Natural killer cell (primary cell): ENCODE measurements around the gene DCDC1. TPM values are rescaled to one million over a fixed set of nuclear protein-coding genes. Genes with fewer than 3 reads are reported as not detected.

ENCODE experiments used
- ATAC-seq, 3 donors: fragments of 150-1000 bp in 2 of 3; fragments of 200-7000 bp in 1 of 3; cut with Tn5 transposase; 1 replicate in 1 of 3; 2 replicates in 2 of 3; pipeline ENCODE4 v1.10.0; 2021; ENCODE audit warnings: mild to moderate bottlenecking in 2 of 3, moderate library complexity in 2 of 3
- DNase-seq, 2 donors: peaks; one replicate each; pipeline versions ENCODE4 v3.0.0 to v3.0.0-alpha.2; 2013 to 2021; ENCODE audit warnings: mixed read lengths in 1 of 2
- H3K27ac ChIP-seq: one replicate; pipeline ENCODE4 v1.5.1; 2013; ENCODE audit warnings: mild to moderate bottlenecking, low read length
- H3K27me3 ChIP-seq: one replicate; pipeline ENCODE4 v1.6.1; 2013; ENCODE audit warnings: low read length; ENCODE audit not compliant: control insufficient read depth, insufficient read depth
- H3K36me3 ChIP-seq: one replicate; pipeline ENCODE4 v1.6.1; 2013; ENCODE audit warnings: low read length; ENCODE audit not compliant: control insufficient read depth, insufficient read depth
- H3K4me1 ChIP-seq: one replicate; pipeline ENCODE4 v1.6.1; 2013; ENCODE audit warnings: low read length; ENCODE audit not compliant: control insufficient read depth, insufficient read depth
- H3K4me3 ChIP-seq: one replicate; pipeline ENCODE4 v1.5.1; 2013; ENCODE audit warnings: low read length
- H3K9me3 ChIP-seq: one replicate; pipeline ENCODE4 v1.6.1; 2013; ENCODE audit warnings: low read length; ENCODE audit not compliant: control insufficient read depth, insufficient read depth
- H3K27ac Mint-ChIP-seq, 2 donors: one replicate each; pipeline ENCODE4 v1.8.0; 2022; ENCODE audit warnings: mild to moderate bottlenecking in 2 of 2, mixed read lengths in 2 of 2, moderate library complexity in 1 of 2
- H3K27me3 Mint-ChIP-seq, 2 donors: one replicate each; pipeline ENCODE4 v1.8.0; 2022; ENCODE audit warnings: low read depth in 2 of 2, mixed read lengths in 2 of 2
- H3K36me3 Mint-ChIP-seq: one replicate; pipeline ENCODE4 v1.8.0; 2022; ENCODE audit warnings: mixed read lengths
- H3K4me1 Mint-ChIP-seq, 2 donors: one replicate each; pipeline ENCODE4 v1.8.0; 2022; ENCODE audit warnings: mixed read lengths in 2 of 2
- H3K4me3 Mint-ChIP-seq: one replicate; pipeline ENCODE4 v1.8.0; 2022; ENCODE audit warnings: mild to moderate bottlenecking, moderate library complexity, mixed read lengths
- H3K9me3 Mint-ChIP-seq, 2 donors: one replicate each; pipeline ENCODE4 v1.8.0; 2022; ENCODE audit warnings: mixed read lengths in 2 of 2
- CTCF ChIP-seq: fragments of 200-600 bp; IDR thresholded peaks from one replicate; pipeline ENCODE4 v1.8.0; 2022; ENCODE audit warnings: antibody characterized with exemption
- WGBS: methylation state at CpG from one replicate; pipeline ENCODE4 v1.1.7; 2013; ENCODE audit warnings: missing lambda C conversion rate; ENCODE audit not compliant: insufficient coverage; 5-methylcytosine and 5-hydroxymethylcytosine counted together
- intact Hi-C: fragments of 100-400 bp; cut with micrococcal nuclease; formaldehyde crosslinking; loops from one replicate; pipeline ENCODE4 v1.14.2; 2022
- total RNA-seq, 4 donors: library from RNA; stranded (reverse); fragments of 120-200 nt in 1 of 4; gene quantifications; one replicate each; pipeline versions ENCODE4 v1.2.3 to v1.2.4, GENCODE V29; 2013 to 2022

Gene DCDC1
- total RNA-seq, 3 donors from 2014 or later (not counting 1 experiment from before 2014, with no cell fraction given): not detected

GRCh38 chr11:30917266-30917665 is 452.3 kb downstream of the DCDC1 start:
- 95% methylated on average over 2 of the region's 2 CpGs for WGBS
- no peaks in the 10 kb centered on the region for H3K9me3 ChIP-seq
- H3K36me3 ChIP-seq: no peaks in the 10 kb centered on the region
- H3K9me3 Mint-ChIP-seq: no peaks in the 10 kb centered on the region
- ATAC-seq: no peak
- intact Hi-C loops: no loop called here
- H3K4me3 ChIP-seq: no peak overlapping the region
- H3K4me1 ChIP-seq: no peaks in the 10 kb centered on the region
- no peak overlapping the region for H3K4me3 Mint-ChIP-seq
- H3K27me3 Mint-ChIP-seq: peaks cover 5 to 28% of the 10 kb centered on the region in 2 donors
- no peaks in the 10 kb centered on the region for H3K4me1 Mint-ChIP-seq
- no peak overlapping the region for H3K27ac ChIP-seq
- H3K27ac Mint-ChIP-seq: no peak overlapping the region
- H3K36me3 Mint-ChIP-seq: no peaks in the 10 kb centered on the region
- H3K27me3 ChIP-seq: no peaks in the 10 kb centered on the region
- TF ChIP-seq CTCF: no peak
- DNase-seq: no peak

- Mint-ChIP-seq H3K27ac (no peak overlapping the region), H3K9me3 (no peaks in the 10 kb centered on the region), H3K4me3 (no peak overlapping the region), H3K4me1 (no peaks in the 10 kb centered on the region), H3K27me3 (peaks cover 5 to 28% of the 10 kb centered on the region in 2 donors), H3K36me3 (no peaks in the 10 kb centered on the region)
- ATAC-seq (no peak), DNase-seq (no peak)
- Histone ChIP-seq H3K27ac (no peak overlapping the region), H3K9me3 (no peaks in the 10 kb centered on the region), H3K36me3 (no peaks in the 10 kb centered on the region), H3K27me3 (no peaks in the 10 kb centered on the region), H3K4me1 (no peaks in the 10 kb centered on the region), H3K4me3 (no peak overlapping the region)
- WGBS: 78% methylated on average over 3 of the region's 4 CpGs
- intact Hi-C loops: no loop called here
- no peak for TF ChIP-seq CTCF
Measured at GRCh38 chr11:30916764-30917163, 452.8 kb downstream of the DCDC1 start.

- Histone ChIP-seq H3K4me3 (no peak overlapping the region), H3K27me3 (no peaks in the 10 kb centered on the region), H3K36me3 (no peaks in the 10 kb centered on the region), H3K9me3 (no peaks in the 10 kb centered on the region), H3K4me1 (no peaks in the 10 kb centered on the region), H3K27ac (no peak overlapping the region)
- intact Hi-C loops: no loop called here
- Mint-ChIP-seq H3K27ac (no peak overlapping the region), H3K9me3 (no peaks in the 10 kb centered on the region), H3K36me3 (no peaks in the 10 kb centered on the region), H3K4me1 (no peaks in the 10 kb centered on the region), H3K4me3 (no peak overlapping the region), H3K27me3 (peaks cover 5 to 28% of the 10 kb centered on the region in 2 donors)
- no peak for TF ChIP-seq CTCF
- 19% methylated on average over 7 of the region's 8 CpGs for WGBS
- ATAC-seq (peak in 1 of 3 donors; percentile 32), DNase-seq (no peak)
Measured at GRCh38 chr11:30914143-30914762, 455.3 kb downstream of the DCDC1 start.

- no peaks in the 10 kb centered on the region for H3K4me1 Mint-ChIP-seq
- no peaks in the 10 kb centered on the region for H3K9me3 Mint-ChIP-seq
- H3K4me3 ChIP-seq: no peak overlapping the region
- H3K9me3 ChIP-seq: no peaks in the 10 kb centered on the region
- no peaks in the 10 kb centered on the region for H3K36me3 ChIP-seq
- no peak for TF ChIP-seq CTCF
- no peak overlapping the region for H3K27ac Mint-ChIP-seq
- no peak overlapping the region for H3K27ac ChIP-seq
- peaks cover 0 to 14% of the 10 kb centered on the region in 2 donors for H3K27me3 Mint-ChIP-seq
- DNase-seq (no peak), ATAC-seq (no peak)
- intact Hi-C loops: no loop called here
- no peaks in the 10 kb centered on the region for H3K4me1 ChIP-seq
- H3K36me3 Mint-ChIP-seq: no peaks in the 10 kb centered on the region
- H3K27me3 ChIP-seq: no peaks in the 10 kb centered on the region
- no peak overlapping the region for H3K4me3 Mint-ChIP-seq
Measured at GRCh38 chr11:30911247-30911646, 458.3 kb downstream of the DCDC1 start.
